Sigmoid colon (tissue), 4 donors: ENCODE measurements around the gene KRTAP26-1.

Source experiments
- CTCF ChIP-seq, 4 experiments: fragments of 450-650 bp in 3 of 4; fragments of 200-600 bp in 1 of 4; IDR thresholded peaks; one replicate each; pipeline ENCODE4 v1.5.1; 2016 to 2019; ENCODE audit warnings: antibody characterized with exemption in 4 of 4, mild to moderate bottlenecking in 3 of 4, moderate library complexity in 2 of 4
- EP300 ChIP-seq, 4 donors: sonication (generic); formaldehyde crosslinking; IDR thresholded peaks; one replicate each; pipeline ENCODE4 v1.6.1; 2017; ENCODE audit warnings: antibody characterized with exemption in 4 of 4
- POLR2A ChIP-seq, 2 donors: fragments of 450-650 bp; IDR thresholded peaks; one replicate each; pipeline ENCODE4 v1.6.1; 2016; ENCODE audit warnings: antibody characterized with exemption in 2 of 2, mild to moderate bottlenecking in 2 of 2, moderate library complexity in 2 of 2
- POLR2AphosphoS5 ChIP-seq, 4 donors: sonication (generic); formaldehyde crosslinking; IDR thresholded peaks; one replicate each; pipeline ENCODE4 v1.6.1; 2017; ENCODE audit warnings: antibody characterized with exemption in 4 of 4

- TF ChIP-seq CTCF (IDR thresholded peaks at IDR 0.05) = no peak
- TF ChIP-seq POLR2A (IDR thresholded peaks at IDR 0.05) = no peak
- no peak for TF ChIP-seq POLR2AphosphoS5 (IDR thresholded peaks at IDR 0.05)
- TF ChIP-seq EP300 (IDR thresholded peaks at IDR 0.05) = no peak
Observed at GRCh38 chr21:30354308-30355005, 34.3 kb upstream of the KRTAP26-1 start.
